GM21526 (cell line): ENCODE data around the gene ZNF205.

ENCODE experiments used
- ATAC-seq: cut with Tn5 transposase; IDR thresholded peaks from one replicate; pipeline ENCODE4 v1.9.1; 2021; ENCODE audit warnings: moderate library complexity; ENCODE audit not compliant: unreplicated experiment, low FRiP score

Gene ZNF205

DNA sequence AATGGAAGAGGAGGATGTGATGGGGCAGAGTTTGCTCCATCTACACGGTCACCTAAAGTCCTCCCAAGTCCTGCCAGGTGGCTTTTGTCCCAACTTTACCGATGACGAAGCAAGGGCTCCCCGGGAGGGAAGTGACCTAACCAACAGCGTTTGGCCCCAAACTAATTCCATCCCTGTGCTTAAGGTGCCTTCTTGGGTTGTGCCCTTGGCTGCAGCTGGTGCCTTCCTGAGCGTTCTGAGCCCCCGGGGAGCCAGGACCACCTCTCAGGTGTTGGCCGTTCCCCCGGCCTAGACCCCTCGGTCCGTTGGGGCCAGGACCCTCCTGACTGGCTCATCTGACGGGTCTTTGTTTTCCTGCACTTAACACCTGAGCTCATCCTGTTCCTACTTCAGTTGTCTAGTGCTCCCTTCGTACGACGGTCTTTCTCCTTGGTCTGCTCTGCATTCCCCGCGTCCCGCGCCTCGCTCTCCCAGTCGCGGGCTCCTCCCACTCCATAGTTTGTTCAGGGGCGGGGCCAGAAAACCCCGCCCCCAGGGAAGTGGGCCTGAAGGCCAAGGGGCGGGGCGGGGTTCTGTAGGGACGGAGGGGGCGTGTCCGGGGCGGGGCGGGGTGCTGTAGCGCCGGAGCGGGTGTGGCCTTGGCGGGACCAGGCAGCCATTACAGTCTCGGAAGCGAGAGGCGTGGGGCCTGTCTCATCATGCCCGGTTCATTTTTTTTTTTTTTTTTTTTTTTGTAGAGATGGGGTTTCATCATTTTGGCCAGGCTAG, 12.5 kb upstream of the ZNF205 start:
- peak; percentile 43 for ATAC-seq

DNA sequence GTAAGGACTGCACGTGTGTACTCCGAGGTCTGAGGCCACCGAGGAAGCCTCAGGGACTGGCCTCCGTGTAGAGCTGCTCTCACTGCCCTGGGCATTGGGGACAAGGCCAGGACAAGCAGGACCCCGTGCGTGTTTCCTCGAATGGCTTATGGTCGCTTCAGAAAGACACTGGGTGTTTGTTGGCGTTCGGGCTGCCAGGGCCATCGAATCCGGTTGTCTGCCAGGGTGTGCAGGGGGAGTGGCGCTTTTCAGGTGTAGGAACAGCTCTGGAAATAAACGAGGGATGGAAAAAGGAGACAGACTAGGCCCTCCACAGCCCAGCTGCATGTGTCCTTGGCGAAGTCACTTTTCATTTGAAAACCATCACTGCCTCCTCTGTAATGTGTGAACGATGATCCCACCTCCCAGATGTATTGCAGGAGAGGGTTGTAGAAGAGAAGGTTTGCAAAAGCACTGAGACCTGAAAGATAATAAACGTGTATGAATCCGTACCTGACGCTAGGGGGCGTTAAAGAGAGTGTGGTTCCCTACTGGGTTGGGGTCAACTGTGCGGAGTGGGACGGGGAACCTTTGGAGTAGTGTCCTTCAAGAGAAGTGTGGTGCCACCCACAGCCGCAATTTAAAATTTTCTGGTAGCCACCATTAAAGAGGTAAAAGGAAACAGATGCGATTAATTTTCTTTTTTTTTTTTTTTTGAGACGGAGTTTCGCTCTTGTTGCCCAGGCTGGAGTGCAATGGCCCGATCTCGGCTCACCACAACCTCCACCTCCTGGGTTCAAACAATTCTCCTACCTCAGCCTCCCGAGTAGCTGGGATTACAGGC, 11.2 kb upstream of the ZNF205 start:
- no peak for ATAC-seq

DNA sequence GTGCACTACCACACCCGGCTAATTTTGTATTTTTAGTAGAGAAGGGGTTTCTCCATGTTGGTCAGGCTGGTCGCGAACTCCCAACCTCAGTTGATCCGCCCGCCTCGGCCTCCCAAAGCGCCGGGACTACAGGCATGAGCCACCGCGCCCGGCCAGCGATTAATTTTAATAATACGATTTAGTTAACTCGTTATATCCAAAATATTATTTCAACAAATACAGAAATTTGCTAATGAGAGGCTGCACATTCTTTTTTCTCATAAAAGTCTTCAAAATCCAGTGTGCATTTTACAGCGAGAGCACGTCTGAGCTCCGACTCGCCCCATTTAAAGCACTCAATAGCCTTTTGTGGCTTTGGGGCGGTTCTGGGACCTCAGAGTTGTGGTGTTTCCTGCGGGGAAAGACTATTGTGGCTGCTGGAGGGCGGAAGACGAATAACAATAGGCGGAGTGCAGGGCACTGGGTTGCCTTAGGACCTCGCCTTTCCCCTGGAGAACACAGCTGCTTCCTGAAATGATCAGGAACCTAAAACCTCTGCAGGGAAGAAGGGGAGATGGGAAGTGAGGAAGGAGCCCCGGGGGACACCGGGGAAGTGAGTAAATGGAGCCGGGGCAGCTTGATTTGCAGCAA, 10.4 kb upstream of the ZNF205 start:
- ATAC-seq = no peak

DNA sequence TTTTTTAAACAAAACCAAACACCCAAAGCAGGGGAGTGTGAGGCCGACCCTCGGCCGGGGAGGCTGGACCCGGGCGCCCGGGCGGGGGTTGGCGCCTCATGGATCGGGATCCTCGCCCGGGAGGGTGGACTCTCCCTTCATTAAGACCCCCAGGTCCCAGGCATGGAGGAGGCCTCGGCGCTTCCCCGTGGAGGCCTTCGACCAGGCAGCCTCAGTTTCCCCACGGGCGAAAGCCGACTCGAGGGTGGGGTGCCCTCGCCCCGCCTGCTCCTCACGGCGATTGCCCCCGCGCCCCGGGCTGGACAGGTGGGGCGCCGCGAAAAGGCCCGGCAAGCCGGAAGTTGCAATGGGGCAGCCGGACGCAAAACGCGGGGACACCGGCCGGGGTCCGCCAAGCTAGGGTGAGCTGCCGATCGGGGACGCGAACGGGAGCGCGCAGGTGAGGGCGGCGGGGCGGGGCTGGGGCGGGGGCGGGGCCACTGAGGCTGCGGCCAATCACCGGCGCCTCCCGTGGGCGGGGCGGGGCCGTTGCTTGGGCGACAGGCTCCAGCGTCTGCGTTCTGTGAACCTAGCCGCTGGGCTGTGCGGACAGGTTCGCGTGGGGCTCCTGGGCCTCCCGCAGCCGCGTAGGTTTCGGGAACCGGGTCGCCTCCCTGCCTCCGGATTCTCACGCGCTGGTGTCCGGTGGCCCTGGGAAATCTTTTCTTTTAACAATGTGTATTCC, 6.0 kb upstream of the ZNF205 start:
- ATAC-seq = peak; percentile 75

DNA sequence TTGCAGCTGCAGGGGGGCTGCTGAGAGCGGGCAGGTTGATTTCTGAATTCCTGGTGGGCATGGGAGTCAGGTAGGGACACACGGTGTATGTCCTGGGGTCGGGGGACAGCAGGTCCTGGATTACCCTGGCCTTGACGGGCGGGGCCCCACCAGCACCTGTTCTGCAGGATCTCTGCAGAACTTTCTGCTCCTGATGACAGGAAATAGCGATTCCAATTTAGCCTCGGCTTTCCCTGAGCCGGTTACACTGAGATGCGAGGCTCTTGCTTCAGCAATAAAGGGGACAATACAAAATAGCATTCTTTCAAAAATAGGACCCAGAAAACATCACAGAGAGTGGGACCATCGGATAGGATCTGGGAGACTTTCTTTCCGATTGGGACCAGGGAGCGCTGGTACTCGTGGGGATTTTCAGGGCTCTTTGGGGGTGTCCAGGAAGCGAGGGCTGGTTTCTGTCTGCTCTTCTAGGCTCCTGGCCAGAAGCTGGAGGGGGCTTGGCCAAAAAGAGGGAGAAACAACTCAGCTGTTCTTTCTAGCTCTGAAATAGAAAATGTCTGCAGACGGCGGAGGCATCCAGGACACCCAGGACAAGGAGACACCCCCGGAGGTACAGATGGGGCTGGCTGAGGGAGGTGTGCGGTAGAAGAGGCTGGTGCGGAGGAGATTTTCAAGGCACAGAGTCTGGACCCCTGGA, 642 bp downstream of the ZNF205 start:
- no peak for ATAC-seq

DNA sequence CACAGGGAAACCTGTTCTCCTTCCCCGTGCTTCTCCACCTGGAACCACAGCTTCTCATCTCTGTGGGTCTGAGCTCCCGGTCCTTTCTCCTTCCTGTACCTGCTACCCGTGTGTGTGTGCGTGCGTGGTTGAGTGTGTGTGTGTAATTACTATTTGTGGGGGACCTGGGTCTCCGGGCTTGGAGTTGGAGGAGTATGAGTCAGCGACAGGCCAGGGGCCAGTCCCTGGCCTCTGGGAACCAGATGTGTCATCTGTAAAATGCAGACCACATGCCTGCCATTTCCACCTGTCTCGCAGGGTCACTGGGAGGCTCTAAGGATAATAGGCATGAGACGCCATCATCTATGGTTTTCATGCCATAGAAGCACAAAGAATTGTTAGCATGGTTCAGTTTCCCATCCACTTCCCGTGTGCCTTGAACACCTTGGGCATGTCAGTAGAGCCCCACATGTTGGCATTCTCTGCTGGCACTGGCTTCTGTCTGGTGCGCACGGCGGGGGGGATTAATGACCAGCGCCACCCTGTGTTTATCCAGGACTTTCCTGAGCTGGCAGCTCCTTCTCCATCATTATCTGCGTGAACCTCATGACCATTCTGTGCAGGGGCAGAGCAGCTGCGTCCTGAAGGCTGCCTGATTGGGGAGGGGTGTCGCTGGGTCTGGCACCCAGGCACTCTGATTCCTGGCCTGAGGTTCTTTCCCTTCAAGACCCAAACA, 1.5 kb downstream of the ZNF205 start:
- no peak for ATAC-seq

- no peak for ATAC-seq
Observed at GRCh38 chr16:3115003-3115402, 2.6 kb downstream of the ZNF205 start.

DNA sequence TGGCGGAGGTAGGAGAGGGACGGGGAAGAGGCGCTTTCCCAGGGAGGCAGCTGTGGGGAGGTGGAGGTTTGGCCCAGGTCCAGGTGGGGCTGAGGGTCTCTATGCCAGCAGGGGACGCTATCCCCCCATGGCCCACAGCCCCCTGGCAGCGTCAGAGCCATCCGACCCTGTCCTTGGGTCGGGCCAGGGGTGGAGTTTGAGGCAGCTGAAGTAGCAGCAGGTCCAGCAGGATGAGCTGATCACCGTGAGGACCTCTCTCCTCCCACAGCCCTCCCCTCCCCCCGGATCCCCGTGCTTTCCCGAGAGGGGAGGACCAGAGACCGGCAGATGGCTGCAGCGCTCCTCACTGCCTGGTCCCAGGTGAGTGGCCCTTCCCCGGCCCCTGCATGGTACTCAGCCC, 3.2 kb downstream of the ZNF205 start:
- ATAC-seq = no peak

GRCh38 chr16:3118204-3118790, 5.9 kb downstream of the ZNF205 start:
- no peak for ATAC-seq

DNA sequence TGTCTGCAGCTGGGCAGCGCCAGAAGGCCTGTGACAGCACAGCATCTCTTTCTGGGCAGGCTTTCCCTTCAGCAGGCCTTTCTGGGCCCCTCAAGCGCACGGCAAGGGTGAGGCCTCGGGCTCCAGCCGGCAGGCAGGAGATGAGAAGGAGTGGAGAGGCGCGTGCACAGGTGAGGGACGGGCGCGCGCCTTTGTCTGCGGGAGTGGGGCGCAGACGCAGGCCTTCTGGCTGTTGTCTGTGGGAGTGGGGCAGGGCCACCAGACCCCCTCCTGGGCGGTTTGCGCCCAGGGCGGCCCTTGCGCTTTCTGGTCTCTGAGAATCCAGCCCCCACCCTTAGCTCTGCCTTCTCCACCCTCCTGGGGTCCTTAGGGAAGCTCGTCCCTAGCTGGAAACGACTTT, 6.5 kb downstream of the ZNF205 start:
- no peak for ATAC-seq

- ATAC-seq = no peak
Observed at GRCh38 chr16:3119286-3119685, 6.9 kb downstream of the ZNF205 start.

- ATAC-seq = no peak
Observed at GRCh38 chr16:3119701-3120408, 7.5 kb downstream of the ZNF205 start.

- ATAC-seq = no peak
Observed at GRCh38 chr16:3120435-3120834, 8.0 kb downstream of the ZNF205 start.

DNA sequence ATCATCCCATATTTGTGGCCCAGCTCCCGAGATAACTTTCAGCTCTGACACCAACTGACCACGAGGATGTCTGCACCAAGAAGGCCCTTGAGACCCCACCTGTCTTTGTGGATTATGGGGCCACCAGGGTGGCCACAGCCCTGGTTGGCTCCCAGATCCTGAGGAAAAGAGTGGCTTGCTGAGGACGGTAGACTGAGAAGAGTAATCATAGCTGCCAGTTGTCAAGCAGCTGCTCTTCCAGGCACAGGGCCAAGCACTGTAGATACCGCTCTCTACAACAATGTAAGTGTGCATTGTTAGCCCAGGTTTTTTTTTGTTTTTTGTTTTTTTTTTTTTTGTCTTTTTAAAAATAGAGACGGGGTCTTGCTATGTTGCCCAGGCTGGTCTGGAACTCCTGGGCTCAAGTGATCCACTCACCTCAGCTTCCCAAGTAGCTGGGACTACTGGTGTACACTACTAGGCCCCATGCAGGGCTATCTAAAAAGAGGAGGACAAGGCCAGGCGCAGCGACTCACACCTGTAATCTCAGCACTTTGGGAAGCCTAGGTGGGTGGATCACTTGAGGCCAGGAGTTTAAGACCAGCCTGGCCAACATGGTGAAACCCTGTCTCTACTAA, 9.6 kb downstream of the ZNF205 start:
- no peak for ATAC-seq

DNA sequence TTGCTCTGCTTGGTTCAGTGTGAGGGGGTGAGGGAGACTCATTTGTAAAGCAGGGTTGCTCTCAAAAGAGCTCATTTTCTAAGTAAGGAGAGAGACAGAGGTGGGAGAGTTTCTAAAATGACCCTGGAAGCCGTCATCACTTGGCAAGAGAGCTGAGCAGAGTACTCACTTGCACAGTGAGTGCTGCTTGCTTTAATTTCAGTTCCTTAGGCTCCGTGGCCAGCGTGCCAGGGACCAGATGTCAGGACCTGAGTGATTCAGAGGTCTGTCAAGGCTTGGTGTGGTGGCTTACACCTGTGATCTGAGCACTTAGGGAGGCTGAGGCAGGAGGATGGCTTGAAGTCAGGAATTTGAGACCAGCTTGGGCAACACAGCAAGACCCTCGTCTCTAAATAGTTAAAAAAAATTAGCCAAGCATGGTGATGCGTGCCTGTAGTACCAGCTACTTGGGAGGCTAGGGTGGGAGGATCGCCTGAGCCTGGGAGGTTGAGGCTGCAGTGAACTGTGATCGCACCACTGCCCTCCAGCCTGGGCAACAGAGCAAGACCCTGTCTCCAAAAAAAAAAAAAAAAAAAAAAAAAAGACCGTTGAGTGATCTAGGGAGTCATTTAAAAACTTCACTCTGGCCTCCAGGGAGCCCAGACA, 10.7 kb downstream of the ZNF205 start:
- no peak for ATAC-seq

DNA sequence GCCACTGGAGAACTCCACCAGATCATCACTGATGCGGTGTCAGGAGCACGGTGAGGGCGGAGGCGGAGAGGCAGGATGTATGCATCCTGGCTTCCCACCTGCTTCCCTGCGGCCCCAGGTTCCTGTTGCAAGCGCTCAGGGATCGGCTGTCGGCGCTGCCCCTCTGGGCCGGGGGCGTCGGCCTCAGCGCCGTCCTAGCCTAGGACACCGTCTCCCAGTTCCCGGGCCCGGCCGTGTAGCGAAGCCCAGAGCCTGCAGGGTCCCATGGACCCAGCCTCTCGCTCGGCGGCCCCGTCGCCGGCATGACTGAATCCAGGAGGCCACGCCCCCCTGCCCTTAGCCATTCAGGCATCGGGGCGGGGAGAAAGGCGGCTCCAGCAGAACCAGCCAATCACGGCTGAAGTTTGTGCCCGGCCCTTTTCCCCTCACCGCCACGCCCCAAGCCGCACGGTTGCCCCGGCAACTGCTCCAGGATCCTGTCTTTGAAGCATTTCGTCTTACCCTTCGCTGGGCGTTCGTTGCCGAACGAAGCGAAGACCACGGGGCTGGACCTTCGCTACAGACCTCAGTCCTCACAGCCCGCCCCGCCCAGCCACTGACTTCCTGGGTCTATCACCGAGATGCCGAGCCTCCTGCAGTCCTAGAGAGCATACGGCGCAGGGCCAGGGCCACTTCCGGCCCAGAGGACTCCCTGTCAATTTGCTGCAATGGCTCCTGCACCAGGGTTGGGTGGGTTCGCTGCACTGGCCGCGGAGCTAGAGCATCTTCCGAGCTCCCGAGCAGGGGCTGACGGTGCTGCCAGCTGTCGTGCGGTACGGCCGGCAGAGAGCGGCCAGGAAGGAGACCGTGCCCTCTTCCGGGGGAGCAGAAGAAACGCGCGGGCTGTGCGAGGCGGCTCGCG, 11.8 kb downstream of the ZNF205 start:
- ATAC-seq = peak; percentile 81

GRCh38 chr16:3127745-3128144, 15.4 kb downstream of the ZNF205 start:
- ATAC-seq = no peak
